A549 (cell line): Measurements from ENCODE around the gene BRAF. TPM values are rescaled to one million over a fixed set of nuclear protein-coding genes. Genes with fewer than 3 reads are reported as not detected.

Source experiments
- ATAC-seq, 2 experiments: fragments of 200-7000 bp in 1 of 2; fragments of >200 bp in 1 of 2; cut with Nextera tagmentation in 1 of 2; cut with Tn5 transposase in 1 of 2; 3 replicates each; pipeline versions ENCODE4 v1.8.0 to v1.9.1; 2018 to 2020; ENCODE audit warnings: mild to moderate bottlenecking in 1 of 2, moderate library complexity in 1 of 2
- CTCF ChIA-PET: fragments of 300-600 bp; sonication (Branson Sonifier 250); formaldehyde crosslinking; extraction: SDS; loops from one replicate; lab custom pipeline; 2021; ENCODE audit warnings: antibody characterized with exemption, inconsistent platforms; lab: Yijun Ruan, JAX
- POLR2A ChIA-PET: fragments of 350-600 bp; formaldehyde crosslinking; extraction: SDS; loops from one replicate; lab custom pipeline; 2021; ENCODE audit warnings: antibody characterized with exemption, inconsistent platforms; lab: Yijun Ruan, JAX
- DNase-seq, 2 experiments: peaks; one replicate each; pipeline versions ENCODE4 v3.0.0 to v3.0.0-alpha.2; 2011 to 2016; ENCODE audit warnings: low read depth in 1 of 2, low spot score in 1 of 2
- FAIRE-seq: peaks from 2 replicates; lab custom pipeline; 2011; peaks lifted over from hg19 to GRCh38; lab: Jason Lieb, UNC
- H3K27ac ChIP-seq, 2 experiments: fragments of >200 bp; sonication (Bioruptor Twin); formaldehyde crosslinking; 3 replicates each; pipeline ENCODE4 v1.5.1; 2016 to 2017
- H3K4me1 ChIP-seq: fragments of >200 bp; sonication (Bioruptor Twin); formaldehyde crosslinking; 3 replicates; pipeline ENCODE4 v1.6.1; 2016
- H3K4me2 ChIP-seq: fragments of >200 bp; sonication (Bioruptor Twin); formaldehyde crosslinking; 3 replicates; pipeline ENCODE4 v1.6.1; 2016
- H3K4me3 ChIP-seq: fragments of >200 bp; sonication (Bioruptor Twin); formaldehyde crosslinking; 3 replicates; pipeline ENCODE4 v1.5.1; 2016
- H3K9me3 ChIP-seq: fragments of >200 bp; sonication (Bioruptor Twin); formaldehyde crosslinking; 3 replicates; pipeline ENCODE4 v1.6.1; 2016
- BHLHE40 ChIP-seq: IDR thresholded peaks from 2 replicates; pipeline ENCODE4 v1.6.1; 2012; ENCODE audit warnings: low read depth, low read length, inconsistent platforms
- CHD2 ChIP-seq: fragments of 150-350 bp; IDR thresholded peaks from 2 replicates; pipeline ENCODE4 v1.6.1; 2014; ENCODE audit warnings: low read length; ENCODE audit not compliant: partially characterized antibody
- CTCF ChIP-seq: fragments of >200 bp; sonication (Bioruptor Twin); formaldehyde crosslinking; IDR thresholded peaks from 3 replicates; pipeline ENCODE4 v1.5.1; 2016
- EHF ChIP-seq: fragments of 250-450 bp; sonication (Bioruptor Pico); IDR thresholded peaks from 2 replicates; pipeline ENCODE4 v1.5.0; 2020; ENCODE audit warnings: mild to moderate bottlenecking
- EP300 ChIP-seq, 2 experiments: fragments of >200 bp; sonication (Bioruptor Twin); formaldehyde crosslinking; IDR thresholded peaks; 2 replicates in 1 of 2; 3 replicates in 1 of 2; pipeline ENCODE4 v1.6.1; 2016 to 2017
- FOXS1 ChIP-seq: fragments of 250-450 bp; sonication (Bioruptor Pico); IDR thresholded peaks from 2 replicates; pipeline ENCODE4 v1.5.0; 2020; ENCODE audit warnings: mild to moderate bottlenecking, moderate library complexity
- GATA3 ChIP-seq: IDR thresholded peaks from 2 replicates; pipeline ENCODE4 v1.6.1; 2012; ENCODE audit warnings: borderline replicate concordance
- HEYL ChIP-seq: fragments of 250-450 bp; sonication (Bioruptor Pico); IDR thresholded peaks from 2 replicates; pipeline ENCODE4 v1.8.0; 2021; ENCODE audit warnings: mild to moderate bottlenecking, moderate library complexity
- HOXB5 ChIP-seq: fragments of 250-450 bp; sonication (Bioruptor Pico); IDR thresholded peaks from 2 replicates; pipeline ENCODE4 v1.5.0; 2020; ENCODE audit warnings: mild to moderate bottlenecking, moderate library complexity
- KDM1A ChIP-seq: fragments of 200-600 bp; sonication (generic); IDR thresholded peaks from 2 replicates; pipeline ENCODE4 v1.6.1; 2016; ENCODE audit warnings: low read depth, mild to moderate bottlenecking
- MAX ChIP-seq: IDR thresholded peaks from 2 replicates; pipeline ENCODE4 v1.6.1; 2012
- MAZ ChIP-seq: fragments of 150-350 bp; IDR thresholded peaks from 2 replicates; pipeline ENCODE4 v1.6.1; 2014; ENCODE audit warnings: antibody characterized with exemption, low read depth, low read length, borderline replicate concordance
- NPAS2 ChIP-seq: fragments of 250-450 bp; sonication (Bioruptor Pico); IDR thresholded peaks from 2 replicates; pipeline ENCODE4 v1.8.0; 2022; ENCODE audit warnings: mild to moderate bottlenecking, moderate library complexity, borderline replicate concordance
- PBX3 ChIP-seq: IDR thresholded peaks from 2 replicates; pipeline ENCODE4 v1.6.1; 2012
- PHF8 ChIP-seq: fragments of 200-600 bp; sonication (generic); IDR thresholded peaks from 2 replicates; pipeline ENCODE4 v1.6.1; 2016; ENCODE audit warnings: low read depth, mild to moderate bottlenecking, antibody characterized with exemption, moderate library complexity, borderline replicate concordance
- POLR2A ChIP-seq: IDR thresholded peaks from 2 replicates; pipeline ENCODE4 v1.6.1; 2012; ENCODE audit warnings: mild to moderate bottlenecking, low read length
- POLR2AphosphoS2 ChIP-seq: conservative IDR thresholded peaks from 2 replicates; pipeline ENCODE4 v1.6.1; 2012; ENCODE audit warnings: low read length, improper control_type of control experiment, inconsistent platforms
- RAD21 ChIP-seq, 2 experiments: fragments of >200 bp in 1 of 2; sonication (Bioruptor Twin) in 1 of 2; formaldehyde crosslinking in 1 of 2; IDR thresholded peaks in 1 of 2; conservative IDR thresholded peaks in 1 of 2; 2 replicates in 1 of 2; 3 replicates in 1 of 2; pipeline ENCODE4 v1.6.1; 2012 to 2018; ENCODE audit warnings: inconsistent platforms in 1 of 2
- RNF2 ChIP-seq: fragments of 200-600 bp; sonication (generic); IDR thresholded peaks from 2 replicates; pipeline ENCODE4 v1.6.1; 2016; ENCODE audit warnings: low read depth, mild to moderate bottlenecking, antibody characterized with exemption, moderate library complexity, borderline replicate concordance
- ZC3H11A ChIP-seq: fragments of 450-650 bp; IDR thresholded peaks from 2 replicates; pipeline ENCODE4 v1.6.1; 2014; ENCODE audit warnings: antibody characterized with exemption, mild to moderate bottlenecking
- ZNF302 ChIP-seq: fragments of 250-450 bp; sonication (Bioruptor Pico); IDR thresholded peaks from 2 replicates; pipeline ENCODE4 v1.9.0; 2021; ENCODE audit warnings: inconsistent platforms, mild to moderate bottlenecking, moderate library complexity
- ZSCAN20 ChIP-seq: fragments of 250-450 bp; sonication (Bioruptor Pico); IDR thresholded peaks from 2 replicates; pipeline ENCODE4 v1.8.0; 2022; ENCODE audit warnings: mild to moderate bottlenecking, moderate library complexity
- WGBS: methylation state at CpG from one replicate; pipeline ENCODE4 v1.1.6; 2017; ENCODE audit errors: missing lambda C conversion rate; 5-methylcytosine and 5-hydroxymethylcytosine counted together
- polyA plus RNA-seq, 4 experiments: library from polyadenylated mRNA; depleted of rRNA in 3 of 4; stranded (reverse); fragments of >200 nt; fragmentation: RNase III in 1 of 4; extraction: RNeasy Plus Mini Kit Qiagen cat#74134 plus additional on column Dnase treatment in 1 of 4; gene quantifications; 2 replicates in 3 of 4; 3 replicates in 1 of 4; pipeline ENCODE4 v1.2.3, GENCODE V29; 2011 to 2017
- TF ChIP-seq, protein P1 (sequence below): fragments of >200 bp; sonication (Bioruptor Twin); formaldehyde crosslinking; IDR thresholded peaks from 2 replicates; pipeline ENCODE4 v1.6.1; 2016

Gene BRAF
- polyA plus RNA-seq, 2 of the 4 experiments (the other 2 are of a cell fraction), result 6.1 to 19.7 TPM

DNA sequence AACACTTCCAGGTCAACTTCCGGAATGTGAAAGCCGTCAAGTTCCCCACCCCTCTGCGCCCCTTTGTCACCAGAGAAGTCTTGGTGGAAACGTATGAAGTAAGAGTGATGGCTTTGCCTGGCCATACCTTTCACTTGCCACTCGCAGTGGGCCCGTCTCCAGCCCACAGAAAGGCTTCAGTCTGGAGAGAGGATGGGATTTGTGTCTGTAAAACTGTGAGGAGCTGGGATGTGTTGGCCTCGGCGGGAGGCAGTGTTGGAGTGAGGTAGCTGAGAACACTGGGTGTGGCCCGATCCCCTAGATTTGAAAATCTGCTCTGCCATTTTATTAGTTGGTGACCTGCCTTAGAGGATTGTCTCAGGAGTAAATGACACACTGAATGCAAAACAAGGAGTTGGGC lies 245.5 kb downstream of the BRAF start:
- FAIRE-seq, result no peak

GRCh38 chr7:140678816-140679130 lies 246.0 kb downstream of the BRAF start:
- no peak for FAIRE-seq
- TF ChIP-seq BHLHE40 (no peak), HEYL (CRISPR knock-in tag) (no peak), EP300 (IDR thresholded peaks at IDR 0.05) (no peak), CTCF (no peak), POLR2A (no peak), ZNF302 (CRISPR knock-in tag) (no peak), POLR2AphosphoS2 (no peak), KDM1A (no peak), ZC3H11A (no peak), PBX3 (no peak), EHF (CRISPR knock-in tag) (no peak), RNF2 (no peak), MAX (no peak), MAZ (no peak), RAD21 (conservative IDR thresholded peaks at IDR 0.05 in 1 of 2, IDR thresholded peaks at IDR 0.05 in 1 of 2) (no peak)
- TF ChIP-seq, all 56 proteins: peak for 0
- peaks cover 11% of the 10 kb centered on the region; the same call in 1 of the 3 replicates for H3K4me1 ChIP-seq
- H3K9me3 ChIP-seq, result no peaks in the 10 kb centered on the region
- H3K27ac ChIP-seq, result no peak overlapping the region
- WGBS, result 93% methylated on average over 5 of the region's 7 CpGs
- ChIA-PET POLR2A (interaction anchor here (0.5 kb wide), 1 partner anchor 38 kb away, joined by 3 read pairs; the partner anchor contains the start of gene DENND2A), CTCF (interaction anchor here (1.2 kb wide), 1 partner anchor 161 kb away, joined by 5 read pairs; no protein-coding TSS in a partner anchor)
- DNase-seq (no peak), ATAC-seq (no peak)
- no peak overlapping the region for H3K4me2 ChIP-seq
- H3K4me3 ChIP-seq, result no peak overlapping the region

More for the DNA sequence above, 245.5 kb downstream of the BRAF start:
- H3K4me3 ChIP-seq, result no peak overlapping the region
- no peak for TF ChIP-seq FOXS1 (CRISPR knock-in tag)
- no peak for TF ChIP-seq PBX3
- TF ChIP-seq, protein P1, sequence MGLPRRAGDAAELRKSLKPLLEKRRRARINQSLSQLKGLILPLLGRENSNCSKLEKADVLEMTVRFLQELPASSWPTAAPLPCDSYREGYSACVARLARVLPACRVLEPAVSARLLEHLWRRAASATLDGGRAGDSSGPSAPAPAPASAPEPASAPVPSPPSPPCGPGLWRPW, result no peak
- TF ChIP-seq RNF2, result no peak
- no peak for TF ChIP-seq NPAS2 (CRISPR knock-in tag)
- TF ChIP-seq BHLHE40, result no peak
- TF ChIP-seq HOXB5, result no peak
- no peak for TF ChIP-seq GATA3
- no peak for TF ChIP-seq ZSCAN20 (CRISPR knock-in tag)
- TF ChIP-seq PHF8, result no peak
- TF ChIP-seq CHD2, result no peak
- TF ChIP-seq, all 56 proteins: peak for 0
- POLR2A ChIA-PET, result interaction anchor here (0.5 kb wide), 1 partner anchor 38 kb away, joined by 3 read pairs; the partner anchor contains the start of gene DENND2A
- no peak overlapping the region for H3K4me2 ChIP-seq
- 91% methylated on average over 9 of the region's 9 CpGs for WGBS
- CTCF ChIA-PET, result interaction anchor here (1.2 kb wide), 1 partner anchor 161 kb away, joined by 5 read pairs; no protein-coding TSS in a partner anchor
- DNase-seq, result no peak
- peaks cover 6% of the 10 kb centered on the region; the same call in 1 of the 3 replicates for H3K4me1 ChIP-seq
- ATAC-seq, result no peak
- H3K9me3 ChIP-seq, result no peaks in the 10 kb centered on the region
- H3K27ac ChIP-seq, result no peak overlapping the region
